Glomerular visceral epithelial cell (primary cell): ENCODE data around the gene SLIT1.

Source experiments
- DNase-seq: peaks from one replicate; pipeline ENCODE4 v3.0.0-alpha.2; 2016; ENCODE audit errors: extremely low spot score

The SLIT1 gene

GRCh38 chr10:97140049-97140846 is 45.5 kb downstream of the SLIT1 start:
- no peak for DNase-seq

DNA sequence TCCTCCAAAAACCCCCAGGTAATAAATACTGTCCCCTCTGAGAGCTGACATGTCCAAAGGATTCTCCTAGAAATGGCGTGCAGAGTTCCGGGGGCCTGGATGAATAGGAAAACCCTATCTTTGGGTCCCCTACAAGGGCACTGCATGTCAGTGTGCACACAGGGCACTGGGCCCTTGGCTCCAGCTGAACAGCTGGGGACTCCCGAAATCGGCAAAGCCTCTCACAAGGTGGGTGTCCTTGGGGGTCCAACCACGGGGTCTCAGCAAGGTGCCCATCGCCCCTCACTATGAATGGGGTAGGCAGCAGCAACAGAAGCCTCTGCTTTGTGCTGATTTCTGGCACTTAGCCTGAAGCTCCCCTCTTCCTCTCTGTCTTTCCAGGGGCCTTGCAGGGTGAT is 46.1 kb downstream of the SLIT1 start:
- DNase-seq = no peak

DNA sequence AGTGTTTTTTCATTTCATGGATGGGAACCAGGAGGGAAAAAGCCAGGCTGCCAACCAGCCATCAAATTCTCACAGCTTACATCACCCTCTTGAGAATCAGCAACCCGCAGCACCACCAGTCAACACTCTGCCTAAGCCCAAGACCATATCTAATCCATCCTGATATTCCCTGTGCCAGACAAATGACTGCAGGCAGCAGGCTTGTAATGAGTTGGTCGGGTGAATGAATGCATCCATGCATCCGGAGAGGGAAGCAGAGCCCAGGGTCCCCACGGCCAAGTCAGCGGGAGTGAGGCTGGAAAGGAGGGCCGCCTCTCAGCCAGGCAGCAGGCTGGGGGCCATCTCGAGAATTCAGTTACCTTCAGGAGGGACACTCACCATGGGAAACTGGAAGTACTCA is 46.9 kb downstream of the SLIT1 start:
- DNase-seq = no peak

DNA sequence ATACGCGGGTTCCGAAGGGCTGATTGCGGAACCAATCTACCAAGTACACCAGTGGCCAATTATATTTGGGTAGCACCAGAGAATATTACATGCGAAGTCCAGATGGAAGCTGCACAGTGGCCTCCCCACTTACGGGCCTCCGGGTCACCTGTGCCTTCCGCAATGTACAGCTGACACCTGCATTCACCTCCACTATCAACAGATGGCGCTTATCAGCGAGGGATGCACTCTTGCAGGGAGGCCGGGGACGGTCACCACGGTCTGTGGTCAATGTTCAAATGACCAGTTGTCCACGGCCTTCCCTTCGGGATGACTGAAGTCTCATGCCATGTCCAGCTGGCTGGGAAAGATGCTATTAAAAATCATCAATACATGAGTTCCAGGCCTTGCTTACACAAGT is 47.6 kb downstream of the SLIT1 start:
- DNase-seq = peak; percentile 4

GRCh38 chr10:97136756-97137155 is 49.0 kb downstream of the SLIT1 start:
- no peak for DNase-seq

DNA sequence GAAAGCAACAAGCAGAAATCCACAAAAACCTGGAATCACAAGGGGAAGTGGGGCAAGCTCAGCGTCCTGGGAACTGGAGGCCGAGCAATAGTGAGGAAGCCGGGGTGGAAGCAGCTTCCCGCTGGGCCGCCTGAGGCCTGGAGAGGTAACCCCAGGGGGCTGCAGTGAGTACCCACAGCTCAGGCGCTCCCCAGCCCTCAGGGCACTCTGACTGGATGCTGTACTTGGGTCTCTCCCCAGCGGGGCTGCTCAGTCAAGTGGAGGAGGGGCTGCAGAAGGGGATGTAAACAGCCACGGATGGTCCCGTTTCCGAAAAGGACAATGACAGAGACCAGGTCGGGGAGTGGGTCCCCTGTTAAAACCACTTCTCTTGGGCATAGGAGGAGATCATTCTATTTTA is 50.3 kb downstream of the SLIT1 start:
- no peak for DNase-seq

DNA sequence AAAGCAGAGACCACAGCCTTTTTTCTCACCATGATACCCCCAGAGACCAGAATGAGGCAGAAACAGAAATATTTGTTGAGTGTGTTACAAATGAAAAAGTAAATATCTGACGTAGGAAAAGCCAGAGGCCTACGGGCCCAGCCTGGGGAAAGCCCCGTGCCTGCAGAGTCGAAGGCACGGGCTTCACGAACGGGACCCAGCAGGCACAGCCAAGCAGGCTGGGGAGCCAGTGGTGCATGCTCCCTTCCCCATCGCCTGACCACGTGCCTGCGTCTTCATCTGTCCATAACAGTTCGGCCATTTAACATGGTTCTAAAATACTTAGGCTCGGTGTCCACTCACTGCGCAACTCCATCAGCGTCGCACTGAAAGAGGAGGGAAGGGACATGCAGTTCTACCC is 50.8 kb downstream of the SLIT1 start:
- no peak for DNase-seq

DNA sequence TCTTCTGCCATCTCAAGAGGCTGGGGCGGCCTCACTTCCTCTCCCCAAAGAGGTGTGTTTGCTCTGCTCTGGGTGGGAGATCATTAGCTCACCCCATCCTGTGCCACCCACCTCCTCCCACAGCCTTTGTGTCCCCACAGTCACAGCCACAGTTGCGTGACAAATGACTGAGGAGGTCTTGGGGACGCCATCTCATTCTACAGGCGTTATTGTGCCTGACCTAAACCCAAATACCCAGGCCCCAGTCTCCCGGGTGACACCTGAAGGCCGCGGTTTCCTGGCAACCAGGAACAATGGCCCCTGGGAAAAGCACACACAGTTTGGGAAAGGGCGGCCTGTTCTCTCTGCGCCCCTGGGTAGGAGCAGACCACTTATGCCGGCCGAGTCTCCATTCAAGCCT is 51.6 kb downstream of the SLIT1 start:
- DNase-seq = no peak

DNA sequence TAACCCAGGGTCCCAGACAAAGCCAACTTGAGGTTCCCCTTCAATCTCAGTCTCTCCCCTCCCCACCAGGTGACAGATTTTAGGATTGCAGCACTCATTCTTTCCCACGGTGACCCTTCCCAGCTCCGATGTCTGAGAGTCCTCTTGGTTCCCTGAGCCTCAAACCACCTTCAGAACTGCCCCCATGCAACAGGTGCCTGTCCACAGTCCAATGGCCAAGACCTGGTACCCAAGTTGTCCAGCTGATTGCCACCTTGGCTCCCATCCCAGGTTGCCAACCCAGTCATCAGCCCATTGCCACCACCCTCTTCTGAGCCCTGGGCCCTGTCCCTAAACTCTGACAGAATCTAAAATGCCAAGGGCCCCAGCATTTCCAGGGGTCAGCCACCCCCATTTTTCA is 53.5 kb downstream of the SLIT1 start:
- DNase-seq = no peak

DNA sequence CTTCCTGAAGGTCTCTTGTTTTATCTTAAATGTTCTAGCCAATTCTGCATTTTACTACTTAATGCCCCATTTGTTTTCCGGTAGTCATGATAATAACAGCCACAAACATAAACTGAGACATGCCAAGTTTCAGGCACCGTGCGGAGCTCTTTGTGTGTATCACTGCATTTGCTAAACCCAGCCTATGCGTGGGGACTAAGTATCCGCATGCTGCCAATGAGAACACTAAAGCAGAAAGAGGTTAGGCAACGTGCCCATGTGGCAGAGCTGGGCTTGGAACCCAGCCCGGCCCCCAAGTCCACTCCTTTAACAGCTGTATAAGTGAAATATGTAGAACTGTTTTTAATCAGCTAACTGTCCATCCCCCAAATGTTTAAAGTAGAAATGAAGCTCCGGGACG is 54.1 kb downstream of the SLIT1 start:
- no peak for DNase-seq

- no peak for DNase-seq
Observed at GRCh38 chr10:97131181-97131628, 54.6 kb downstream of the SLIT1 start.

- DNase-seq = no peak
Observed at GRCh38 chr10:97129666-97130065, 56.1 kb downstream of the SLIT1 start.

GRCh38 chr10:97128516-97129154 is 57.1 kb downstream of the SLIT1 start:
- no peak for DNase-seq

- no peak for DNase-seq
Observed at GRCh38 chr10:97128039-97128492, 57.7 kb downstream of the SLIT1 start.

GRCh38 chr10:97127509-97127908 is 58.2 kb downstream of the SLIT1 start:
- DNase-seq = no peak

DNA sequence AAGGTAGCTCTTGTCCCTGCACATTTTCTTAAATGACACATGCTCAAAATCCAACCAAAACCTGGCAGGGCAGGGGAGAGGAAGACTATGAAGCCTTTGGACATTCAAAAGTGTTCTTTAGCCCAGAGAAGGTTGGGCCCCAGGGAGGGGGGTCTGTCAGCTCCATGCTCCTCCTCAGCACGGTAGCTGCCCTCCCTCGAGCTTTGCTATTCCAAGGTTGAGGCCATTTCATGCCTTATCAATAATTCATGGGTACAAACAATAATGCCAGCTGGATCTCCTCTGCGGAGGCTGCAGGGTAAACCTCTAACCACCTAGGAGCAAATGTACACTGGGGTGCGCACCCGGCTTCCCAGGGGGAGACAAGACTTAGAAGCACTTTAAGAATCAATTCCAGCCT is 61.5 kb downstream of the SLIT1 start:
- no peak for DNase-seq

GRCh38 chr10:97123765-97124164 is 62.0 kb downstream of the SLIT1 start:
- no peak for DNase-seq

GRCh38 chr10:97121041-97121440 is 64.7 kb downstream of the SLIT1 start:
- no peak for DNase-seq

DNA sequence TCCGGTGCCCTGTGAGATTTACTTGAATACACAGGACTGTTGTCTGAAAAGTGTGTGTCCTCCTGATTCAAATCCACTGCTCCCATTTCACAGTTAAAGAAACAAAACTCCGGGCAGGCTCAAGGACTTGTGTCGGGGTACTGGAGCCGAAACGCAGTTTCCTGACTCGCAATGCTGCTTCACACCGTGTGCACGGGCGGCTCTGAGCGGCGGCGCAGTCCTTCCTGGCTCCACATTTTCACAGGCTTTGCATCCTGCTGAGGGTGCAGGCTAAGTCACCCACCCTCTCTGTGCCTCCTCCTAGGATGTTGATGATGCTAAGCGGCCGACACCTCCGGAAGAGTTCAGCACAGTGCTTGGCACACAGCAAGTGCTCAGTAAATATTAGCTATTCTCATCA is 65.4 kb downstream of the SLIT1 start:
- DNase-seq = no peak

DNA sequence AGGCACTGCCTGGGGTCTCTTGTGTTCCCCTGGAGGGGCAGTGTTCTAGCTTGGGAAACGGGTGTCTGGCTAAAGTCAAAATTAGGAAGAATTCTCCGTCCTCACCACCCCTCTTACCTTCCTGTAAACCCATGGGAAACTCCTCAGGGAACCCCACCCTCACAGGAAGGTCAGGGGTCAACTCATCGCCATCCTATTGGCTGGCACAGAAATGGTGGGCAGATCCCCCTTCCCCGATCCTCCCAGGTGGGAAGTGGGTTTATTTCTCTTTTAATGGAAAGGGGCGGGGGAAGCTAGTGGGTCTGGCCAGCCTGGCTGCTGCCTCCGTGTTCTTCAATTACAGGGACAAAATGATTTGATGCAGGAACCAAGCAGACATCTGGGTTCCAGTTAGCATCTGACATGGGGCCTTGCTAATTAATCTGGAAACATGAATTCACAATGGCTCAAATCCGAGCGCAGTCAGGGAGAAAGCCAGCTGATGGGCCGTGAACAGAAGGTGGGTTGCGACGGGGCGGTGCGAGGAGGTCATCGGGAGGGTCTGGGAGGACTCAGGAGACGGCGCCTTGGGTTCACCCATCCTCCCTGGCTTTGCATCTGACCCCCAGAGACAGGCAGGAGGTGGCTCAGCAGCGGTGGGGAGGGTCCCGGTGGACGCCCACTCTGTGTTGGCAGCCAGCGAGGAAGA is 66.6 kb downstream of the SLIT1 start:
- no peak for DNase-seq

- peak; percentile 5 for DNase-seq
Observed at GRCh38 chr10:97117372-97117771, 68.4 kb downstream of the SLIT1 start.

- no peak for DNase-seq
Observed at GRCh38 chr10:97116462-97117162, 69.1 kb downstream of the SLIT1 start.
